HG03097 (cell line): Measurements from ENCODE around the gene PCDH11X.
"Not testable (repeated sequence)": the region's sequence is repeated elsewhere in the genome, so short reads cannot be mapped to it uniquely, and the experiment has no call there.

Experiments used
- ATAC-seq: cut with Tn5 transposase; IDR thresholded peaks from one replicate; pipeline ENCODE4 v1.9.1; 2021; ENCODE audit not compliant: unreplicated experiment, low FRiP score

Gene PCDH11X

DNA sequence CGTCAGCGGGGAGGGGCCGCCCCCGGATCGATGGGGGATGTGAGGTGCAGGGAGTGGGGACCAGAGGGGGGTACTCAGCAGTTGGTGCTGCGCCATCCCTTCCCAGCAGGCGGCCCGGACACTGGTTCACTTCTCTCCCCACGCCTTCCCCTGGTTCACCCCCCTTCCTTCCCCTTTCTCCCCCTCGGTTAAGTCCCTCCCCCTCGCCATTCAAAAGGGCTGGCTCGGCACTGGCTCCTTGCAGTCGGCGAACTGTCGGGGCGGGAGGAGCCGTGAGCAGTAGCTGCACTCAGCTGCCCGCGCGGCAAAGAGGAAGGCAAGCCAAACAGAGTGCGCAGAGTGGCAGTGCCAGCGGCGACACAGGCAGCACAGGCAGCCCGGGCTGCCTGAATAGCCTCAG, at the start of gene PCDH11X:
TSS of gene PCDH11X (plus strand) at position 241 of the 400 bp plus-strand sequence. CDS start 56,130 bp downstream, outside the sequence.
- ATAC-seq = not testable (repeated sequence)

DNA sequence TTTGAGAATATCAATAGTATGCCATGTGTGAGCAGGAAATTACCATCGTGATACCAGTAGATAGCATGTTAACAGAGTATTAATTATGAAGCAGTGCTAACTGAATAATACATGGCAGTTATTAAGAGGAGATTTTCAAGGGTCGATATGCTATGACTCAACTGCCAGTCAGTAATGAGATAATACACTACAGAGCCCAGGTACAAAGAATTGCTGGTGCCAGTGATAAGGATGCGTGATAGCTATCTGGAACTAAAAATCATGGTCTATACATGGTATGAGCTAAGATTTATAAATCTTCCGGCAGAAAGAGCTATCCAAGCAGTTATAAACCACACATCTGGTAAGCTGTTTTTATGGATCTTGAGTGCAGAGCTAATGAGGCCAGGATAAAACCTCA, 31.7 kb upstream of the PCDH11X start:
- not testable (repeated sequence) for ATAC-seq

DNA sequence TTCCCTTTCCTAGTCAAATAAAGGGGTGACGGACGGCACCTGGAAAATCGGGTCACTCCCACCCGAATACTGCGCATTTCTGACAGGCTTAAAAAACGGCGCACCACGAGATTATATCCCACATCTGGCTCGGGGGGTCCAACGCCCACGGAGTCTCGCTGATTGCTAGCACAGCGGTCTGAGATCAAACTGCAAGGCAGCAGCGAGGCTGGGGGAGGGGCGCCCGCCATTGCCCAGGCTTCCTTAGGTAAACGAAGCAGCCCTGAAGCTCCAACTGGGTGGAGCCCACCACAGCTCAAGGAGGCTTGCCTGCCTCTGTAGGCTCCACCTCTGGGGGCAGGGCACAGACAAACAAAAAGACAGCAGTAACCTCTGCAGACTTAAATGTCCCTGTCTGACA, 26.2 kb upstream of the PCDH11X start:
- not testable (repeated sequence) for ATAC-seq

GRCh38 chrX:91770619-91771488, 8.3 kb upstream of the PCDH11X start:
- ATAC-seq = peak; percentile 99

DNA sequence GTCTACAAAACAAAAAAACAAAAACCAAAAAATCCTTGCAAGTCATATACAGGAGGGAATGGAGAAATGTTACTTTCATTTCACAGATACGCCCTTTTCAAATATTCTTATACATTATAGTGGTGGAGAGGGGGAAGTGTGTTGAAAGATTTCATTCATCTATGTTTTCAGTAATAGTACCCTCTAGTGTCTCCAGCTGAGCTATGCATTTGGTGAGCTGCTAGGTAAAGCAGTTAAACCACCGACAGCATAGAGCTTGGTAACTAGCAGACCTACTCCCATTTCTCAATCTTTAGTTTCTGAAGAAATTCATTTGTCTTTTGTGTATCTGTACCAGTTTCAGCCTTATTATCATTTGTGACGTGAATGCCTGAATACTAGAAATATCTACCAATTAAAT, 5.2 kb upstream of the PCDH11X start:
- ATAC-seq = not testable (repeated sequence)

- not testable (repeated sequence) for ATAC-seq
Measured at GRCh38 chrX:91780008-91780407, 833 bp downstream of the PCDH11X start.

GRCh38 chrX:91780698-91781097, 1.5 kb downstream of the PCDH11X start:
- ATAC-seq = not testable (repeated sequence)

DNA sequence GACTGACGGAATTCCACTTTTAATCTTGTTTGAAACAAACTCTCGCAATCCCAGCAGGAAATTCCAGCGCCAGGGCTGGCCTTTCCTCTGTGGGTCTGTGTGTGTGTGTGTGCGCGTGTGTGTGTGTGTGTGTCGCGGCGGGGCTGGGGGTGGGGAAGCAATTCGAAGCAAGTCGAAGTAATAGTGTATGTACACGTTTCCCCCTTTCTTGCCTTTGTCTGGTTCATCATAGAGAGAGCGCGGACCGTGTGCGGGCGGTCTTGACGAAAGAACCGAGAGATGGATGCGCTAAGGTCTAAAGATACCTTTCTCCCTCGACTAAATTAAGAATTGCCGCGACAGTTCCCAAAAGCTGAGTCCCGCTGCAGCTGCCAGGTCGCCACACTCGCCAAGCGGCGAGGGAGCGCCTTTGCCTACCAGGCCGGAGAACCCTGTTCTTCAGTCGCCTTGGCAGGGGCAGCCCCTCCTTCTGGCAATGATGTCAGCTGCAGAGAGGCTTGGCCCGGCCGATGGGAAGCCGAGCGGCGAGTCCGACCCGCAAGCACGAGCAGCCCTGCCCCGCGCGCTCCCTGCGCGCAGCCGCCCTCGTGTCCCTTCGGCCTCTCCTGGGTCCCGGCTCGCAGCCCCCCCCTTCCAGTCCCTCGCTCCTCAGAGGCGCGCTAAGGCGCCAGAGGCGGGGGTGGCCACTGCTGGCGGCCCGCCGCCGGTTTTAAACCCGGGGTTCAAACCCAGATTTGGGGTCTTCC, 2.6 kb downstream of the PCDH11X start:
- not testable (repeated sequence) for ATAC-seq

DNA sequence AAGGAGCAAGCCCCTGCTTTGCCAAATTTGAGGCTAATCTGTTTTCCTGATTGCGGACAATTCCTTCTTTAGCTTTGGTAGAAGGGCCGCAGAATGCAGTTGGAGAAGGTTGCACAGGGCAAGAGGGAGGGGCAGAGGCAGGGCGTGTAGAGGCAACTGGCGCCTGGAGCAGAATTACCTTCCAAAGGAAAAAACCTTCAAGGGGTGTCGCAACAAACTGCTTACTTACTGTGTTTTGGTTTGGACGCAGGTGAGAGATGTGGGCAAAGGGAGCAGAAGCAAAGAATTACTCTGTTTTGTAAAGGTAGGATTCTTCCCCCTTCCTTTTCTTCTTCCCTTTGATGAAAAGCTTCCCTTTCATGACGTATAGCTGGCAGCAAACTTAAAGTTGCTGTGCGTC, 3.6 kb downstream of the PCDH11X start:
- not testable (repeated sequence) for ATAC-seq

DNA sequence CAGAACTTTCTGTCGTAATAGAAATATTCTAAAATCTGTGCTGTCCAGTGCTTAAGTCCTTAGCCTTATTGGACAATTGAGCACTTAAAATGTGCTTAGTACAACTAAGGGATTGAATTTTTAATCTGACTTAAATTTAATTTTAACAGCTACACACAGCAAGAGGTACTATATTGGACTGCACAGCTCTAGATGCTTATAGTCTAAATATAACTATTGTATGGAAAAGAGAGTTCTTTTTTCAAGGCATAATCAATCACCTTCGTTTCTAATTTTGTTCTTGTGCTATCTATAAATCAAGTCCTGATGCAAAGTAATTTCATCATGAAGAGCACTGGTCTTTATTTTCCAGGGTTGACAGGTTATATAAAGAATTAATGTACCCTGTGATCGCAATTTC, 38.4 kb downstream of the PCDH11X start:
- not testable (repeated sequence) for ATAC-seq

GRCh38 chrX:91825321-91825720, 46.1 kb downstream of the PCDH11X start:
- ATAC-seq = not testable (repeated sequence)
